Measurements from ENCODE around the gene C1QTNF8.

DNA sequence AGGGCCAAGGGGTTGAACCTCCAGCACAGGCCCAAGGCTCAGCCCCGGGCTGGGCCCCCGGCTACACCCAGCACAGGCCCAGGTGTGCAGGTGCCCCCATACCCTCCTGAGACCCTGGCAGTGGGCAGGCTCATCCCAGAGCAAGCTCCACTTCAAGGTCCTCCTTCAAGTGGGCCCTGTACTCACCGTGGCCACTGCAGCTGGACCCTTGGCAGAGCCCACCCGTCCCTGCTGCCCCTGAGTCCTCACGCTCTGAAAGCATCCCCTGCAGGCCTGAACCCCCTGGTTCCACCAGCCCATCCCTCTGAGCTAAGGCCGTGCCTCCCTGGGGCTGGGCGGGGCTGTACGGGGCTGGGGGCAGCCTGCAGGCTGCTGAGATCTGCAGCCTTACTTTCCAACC is 45.7 kb upstream of the C1QTNF8 start:
- TF ChIP-seq CTCF (IDR thresholded peaks at IDR 0.05; ENCODE audit: control extremely low read depth in 1 of 3, insufficient read depth in 1 of 3, low read depth in 1 of 3, low read length in 3 of 3): no peak
- TF ChIP-seq YY1 (IDR thresholded peaks at IDR 0.05; ENCODE audit: low read depth, low read length): no peak
- no peak for TF ChIP-seq JUN (IDR thresholded peaks at IDR 0.05; ENCODE audit: low read depth, low read length)
- no peak for TF ChIP-seq RNF2 (IDR thresholded peaks at IDR 0.05; ENCODE audit: borderline replicate concordance, low read depth, low read length, missing control alignments, poor library complexity, severe bottlenecking)
- no peak for TF ChIP-seq POLR2A (IDR thresholded peaks at IDR 0.05; ENCODE audit: control extremely low read depth in 1 of 2, low read depth in 2 of 2, low read length in 2 of 2)
- TF ChIP-seq, protein P1, sequence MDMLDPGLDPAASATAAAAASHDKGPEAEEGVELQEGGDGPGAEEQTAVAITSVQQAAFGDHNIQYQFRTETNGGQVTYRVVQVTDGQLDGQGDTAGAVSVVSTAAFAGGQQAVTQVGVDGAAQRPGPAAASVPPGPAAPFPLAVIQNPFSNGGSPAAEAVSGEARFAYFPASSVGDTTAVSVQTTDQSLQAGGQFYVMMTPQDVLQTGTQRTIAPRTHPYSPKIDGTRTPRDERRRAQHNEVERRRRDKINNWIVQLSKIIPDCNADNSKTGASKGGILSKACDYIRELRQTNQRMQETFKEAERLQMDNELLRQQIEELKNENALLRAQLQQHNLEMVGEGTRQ (IDR thresholded peaks at IDR 0.05; ENCODE audit: low read length): no peak
- TF ChIP-seq TBP (IDR thresholded peaks at IDR 0.05; ENCODE audit: low read depth, low read length): no peak
- TF ChIP-seq EZH2 (IDR thresholded peaks at IDR 0.05; ENCODE audit: low read depth, low read length, severe bottlenecking): no peak
- TF ChIP-seq SIRT6 (IDR thresholded peaks at IDR 0.05; ENCODE audit: low read length): no peak
- TF ChIP-seq CTBP2 (IDR thresholded peaks at IDR 0.05; ENCODE audit: borderline replicate concordance, insufficient read depth, insufficient read length, low read length): no peak
- TF ChIP-seq EP300 (IDR thresholded peaks at IDR 0.05; ENCODE audit: borderline replicate concordance in 1 of 2, low read depth in 2 of 2, low read length in 2 of 2): no peak
- no peak for TF ChIP-seq RFX5 (IDR thresholded peaks at IDR 0.05; ENCODE audit: borderline replicate concordance, low read depth, low read length)

All from H1 (cell line).